Measurements from ENCODE around the gene KLK4. TPM values are rescaled to one million over a fixed set of nuclear protein-coding genes. Genes with fewer than 3 reads are reported as not detected.

Gene KLK4
- total and polyA plus RNA-seq, 10 of the 15 experiments (the other 5 are each of a cell fraction or from before 2014, with no cell fraction given): 0.06 to 0.31 TPM; not detected in 8

- H3K4me3 ChIP-seq: no peak overlapping the region
- H3K9ac ChIP-seq (ENCODE audit: control insufficient read depth, insufficient read depth, low read length): no peak overlapping the region
- H3K4me2 ChIP-seq (ENCODE audit: control insufficient read depth, insufficient read depth): no peak overlapping the region
- no peaks in the 10 kb centered on the region for H3K27me3 ChIP-seq (replicated peaks in 1 of 2; ENCODE audit: control insufficient read depth in 2 of 2, insufficient read depth in 2 of 2, low read length in 1 of 2)
- intact Hi-C loops (cut with micrococcal nuclease; ENCODE audit: unreplicated experiment): loop anchor here (10.0 kb wide), 1 partner anchor 538 kb away; no protein-coding TSS in a partner anchor
- ChIA-PET RAD21 (ENCODE audit: unreplicated experiment) (interaction anchor here (1.0 to 1.4 kb wide), 2 partner anchors 29 to 73 kb away, joined by 3 to 5 read pairs (median 3); no protein-coding TSS in a partner anchor), SMC1A (ENCODE audit: uncharacterized antibody, unreplicated experiment) (interaction anchor here (1.2 to 1.7 kb wide), 2 partner anchors 28 to 109 kb away, joined by 4 to 6 read pairs; no protein-coding TSS in a partner anchor), POLR2A (interaction anchor here (0.6 to 1.4 kb wide), 3 partner anchors 11 to 73 kb away, joined by 3 to 5 read pairs (median 4); no protein-coding TSS in a partner anchor), CTCF (interaction anchor here (0.9 to 1.3 kb wide), 4 partner anchors 9 to 73 kb away, joined by 3 to 5 read pairs (median 3); no protein-coding TSS in a partner anchor)
- DNase-seq (ENCODE audit: low read depth, low spot score): no peak
- no peak for FAIRE-seq
- no peak for TF ChIP-seq POLR2AphosphoS5 (IDR thresholded peaks at IDR 0.05; ENCODE audit: low read length)
- TF ChIP-seq, protein P1, sequence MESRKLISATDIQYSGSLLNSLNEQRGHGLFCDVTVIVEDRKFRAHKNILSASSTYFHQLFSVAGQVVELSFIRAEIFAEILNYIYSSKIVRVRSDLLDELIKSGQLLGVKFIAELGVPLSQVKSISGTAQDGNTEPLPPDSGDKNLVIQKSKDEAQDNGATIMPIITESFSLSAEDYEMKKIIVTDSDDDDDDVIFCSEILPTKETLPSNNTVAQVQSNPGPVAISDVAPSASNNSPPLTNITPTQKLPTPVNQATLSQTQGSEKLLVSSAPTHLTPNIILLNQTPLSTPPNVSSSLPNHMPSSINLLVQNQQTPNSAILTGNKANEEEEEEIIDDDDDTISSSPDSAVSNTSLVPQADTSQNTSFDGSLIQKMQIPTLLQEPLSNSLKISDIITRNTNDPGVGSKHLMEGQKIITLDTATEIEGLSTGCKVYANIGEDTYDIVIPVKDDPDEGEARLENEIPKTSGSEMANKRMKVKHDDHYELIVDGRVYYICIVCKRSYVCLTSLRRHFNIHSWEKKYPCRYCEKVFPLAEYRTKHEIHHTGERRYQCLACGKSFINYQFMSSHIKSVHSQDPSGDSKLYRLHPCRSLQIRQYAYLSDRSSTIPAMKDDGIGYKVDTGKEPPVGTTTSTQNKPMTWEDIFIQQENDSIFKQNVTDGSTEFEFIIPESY (IDR thresholded peaks at IDR 0.05): peak; percentile 79; the same call in 1 of the 2 replicates
- peak; percentile 1 to 30 (median 27); a peak in 2 of 6 replicates for TF ChIP-seq CTCF (IDR thresholded peaks at IDR 0.05 in 2 of 3, conservative IDR thresholded peaks at IDR 0.05 in 1 of 3; ENCODE audit: control insufficient read depth in 2 of 3, extremely low read depth in 1 of 3, insufficient read depth in 1 of 3, low read depth in 3 of 3, low read length in 3 of 3)
- BruUV-seq (replicated peaks): no TSS peak
- 95% methylated on average over 18 of the region's 18 CpGs for WGBS (ENCODE audit: insufficient coverage, insufficient replicate concordance, low lambda C conversion rate, missing lambda C conversion rate)
- H3K79me2 ChIP-seq (ENCODE audit: control insufficient read depth, insufficient read depth, low read length): no peaks in the 10 kb centered on the region
- no peaks in the 10 kb centered on the region for H3K36me3 ChIP-seq (ENCODE audit: control insufficient read depth in 2 of 2, insufficient read depth in 2 of 2, low read length in 1 of 2)
- peaks cover 6% of the 10 kb centered on the region; the same call in 1 of the 3 replicates for H3K9me3 ChIP-seq (replicated peaks; ENCODE audit: control insufficient read depth, insufficient read depth, low read length)
- no peaks in the 10 kb centered on the region for H4K20me1 ChIP-seq (ENCODE audit: control insufficient read depth, insufficient read depth)
- no peak for ATAC-seq
- in situ Hi-C loops (cut with MboI): loop anchor here (10.0 kb wide), 1 partner anchor 538 kb away; no protein-coding TSS in a partner anchor
- H3K4me1 ChIP-seq (ENCODE audit: control insufficient read depth, insufficient read depth, low read length): peaks cover 37% of the 10 kb centered on the region
- no peak overlapping the region for H2AFZ ChIP-seq (ENCODE audit: control insufficient read depth, low read depth, low read length)
- H3K27ac ChIP-seq (ENCODE audit: control insufficient read depth, insufficient read depth): no peak overlapping the region
Measured at GRCh38 chr19:50893047-50893736, 18.0 kb downstream of the KLK4 start.

Data from GM12878 (cell line).